Heart right ventricle (tissue), 16 donors: ENCODE measurements around the gene EYA4. TPM values are rescaled to one million over a fixed set of nuclear protein-coding genes. Genes with fewer than 3 reads are reported as not detected.

Experiments used
- ATAC-seq, 8 donors: fragments of 200-7000 bp; cut with Tn5 transposase; one replicate each; pipeline ENCODE4 v1.9.1; 2020; ENCODE audit warnings: mild to moderate bottlenecking in 8 of 8, moderate library complexity in 8 of 8, moderate number of reproducible peaks in 1 of 8
- DNase-seq, 2 donors: peaks; one replicate each; pipeline ENCODE4 v3.0.0-alpha.2; 2020
- H3K27ac ChIP-seq, 10 donors: fragments of 200-600 bp; sonication (generic) in 2 of 10; one replicate each; pipeline versions ENCODE4 v1.5.0 to v1.8.0; 2020 to 2022; ENCODE audit warnings: mild to moderate bottlenecking in 3 of 10
- H3K27me3 ChIP-seq, 7 donors: fragments of 200-600 bp; one replicate each; pipeline ENCODE4 v1.8.0; 2021 to 2022; ENCODE audit warnings: mild to moderate bottlenecking in 2 of 7
- H3K36me3 ChIP-seq, 9 donors: fragments of 200-600 bp; sonication (generic) in 1 of 9; one replicate each; pipeline versions ENCODE4 v1.5.0 to v1.8.0; 2020 to 2022; ENCODE audit warnings: mild to moderate bottlenecking in 2 of 9
- H3K4me1 ChIP-seq, 9 donors: fragments of 200-600 bp; sonication (generic) in 1 of 9; one replicate each; pipeline versions ENCODE4 v1.5.0 to v1.8.0; 2020 to 2022; ENCODE audit warnings: mild to moderate bottlenecking in 4 of 9
- H3K4me3 ChIP-seq, 10 donors: fragments of 200-600 bp; sonication (generic) in 2 of 10; one replicate each; pipeline versions ENCODE4 v1.5.0 to v1.8.0; 2020 to 2022; ENCODE audit warnings: mild to moderate bottlenecking in 7 of 10, moderate library complexity in 2 of 10
- H3K9me3 ChIP-seq, 11 donors: fragments of 200-600 bp in 10 of 11; sonication (generic) in 2 of 11; one replicate each; pipeline versions ENCODE4 v1.5.0 to v1.8.0; 2013 to 2022; ENCODE audit warnings: mild to moderate bottlenecking in 2 of 11, control low read depth in 1 of 11, moderate library complexity in 1 of 11
- WGBS, 2 donors: extraction: QIAGEN DNeasy Blood & Tissue Kit; methylation state at CpG; one replicate each; pipeline ENCODE4 v1.1.7; 2013; ENCODE audit warnings: inconsistent platforms in 1 of 2; 5-methylcytosine and 5-hydroxymethylcytosine counted together
- intact Hi-C, 10 donors: fragments of 100-400 bp; cut with DNase I; formaldehyde crosslinking; loops; one replicate each; pipeline versions ENCODE4 v1.11.1 to v1.14.2; 2022
- polyA plus RNA-seq, 2 donors: library from polyadenylated mRNA; stranded (reverse); fragments of 200-250 nt; gene quantifications; one replicate each; pipeline ENCODE4 v1.2.3, GENCODE V29; 2013
- total RNA-seq, 10 donors: library from RNA; stranded (reverse); fragmentation: NEBNext Ultra II Directional in 3 of 10; extraction: Animal tissue kit (Norgen Biotek cat#: 25700) in 3 of 10; gene quantifications; one replicate each; pipeline versions ENCODE4 v1.2.1 to v1.2.4, GENCODE V29; 2021 to 2023
- TF ChIP-seq, protein P1 (sequence below), 9 donors: fragments of 200-600 bp; sonication (generic) in 2 of 9; IDR thresholded peaks; one replicate each; pipeline versions ENCODE4 v1.5.0 to v1.8.0; 2021 to 2022; ENCODE audit warnings: antibody characterized with exemption in 9 of 9, mild to moderate bottlenecking in 5 of 9, moderate library complexity in 1 of 9
- donor health status: Arrhythmogenic right ventricular cardiomyopathy.
- donor health status: ischemic (EF 13 %, LVEDD 7.1; RV severe dilation, severe dysfunction).
- donor health status: healthy with polysubstance abuse.
- donor health status: DM: no; HTN: yes; CAD: no.
- donor health status: DM: no; HTN: no; CAD: no.
- donor health status: ischemic (EF 25% LVEDD 6.9; RV normal size, moderate dysfunction).
- donor health status: ischemic (EF 25% LVEDD 5.7; RV mildly dilated, moderate dysfunction).
- donor health status: healthy.
- donor health status: DM: yes; HTN: yes; CAD: no.
- donor health status: Ischemic cardiomyopathy.
- donor health status: ischemic (EF 35%, LVEDD 5.7; RV mildly dilated, moderate dysfunction).
- donor health status: nonischemic (EF 11% LVEDD 7.7; RV severe dilation, severe dysfunction).
- donor health status: DM: yes; HTN: yes; CAD: no.
- donor health status: PGD.
- donor health status: ischemic (EF 29% LVEDD 5.4; RV normal size, mild dysfunction).
- donor health status: nonischemic (EF 23%, LVEDD 6.1; RV moderate dilation, normal function).

Gene EYA4
- total and polyA plus RNA-seq, 12 donors: 1.6 to 30.2 (median 17.9) TPM

DNA sequence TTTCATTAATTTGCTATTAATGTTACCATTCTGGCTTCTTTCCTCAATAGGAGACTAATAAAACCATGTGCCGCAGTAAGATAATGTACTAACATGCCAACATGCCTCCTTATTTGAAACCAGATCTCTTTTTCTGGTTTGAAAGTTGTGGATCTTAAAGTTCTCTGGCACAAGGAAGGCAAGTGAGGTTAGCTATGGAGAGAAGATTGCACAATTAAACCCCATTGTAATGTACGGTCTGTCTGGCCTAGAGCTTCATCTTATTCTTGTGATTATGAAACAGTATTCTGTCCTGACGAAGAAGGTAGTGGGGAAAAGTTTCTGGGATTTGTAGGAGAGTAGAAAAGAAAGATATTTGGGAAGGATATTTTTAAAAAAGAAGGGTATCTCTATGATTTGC, 68.4 kb downstream of the EYA4 start:
- Histone ChIP-seq H3K27me3 (no peaks in the 10 kb centered on the region), H3K27ac (no peak overlapping the region), H3K4me1 (no peaks in the 10 kb centered on the region), H3K4me3 (no peak overlapping the region), H3K9me3 (no peaks in the 10 kb centered on the region), H3K36me3 (no peaks in the 10 kb centered on the region)
- ATAC-seq: no peak
- WGBS, 2 donors: 77 to 89% methylated on average over 3 of the region's 3 CpGs
- TF ChIP-seq, protein P1, sequence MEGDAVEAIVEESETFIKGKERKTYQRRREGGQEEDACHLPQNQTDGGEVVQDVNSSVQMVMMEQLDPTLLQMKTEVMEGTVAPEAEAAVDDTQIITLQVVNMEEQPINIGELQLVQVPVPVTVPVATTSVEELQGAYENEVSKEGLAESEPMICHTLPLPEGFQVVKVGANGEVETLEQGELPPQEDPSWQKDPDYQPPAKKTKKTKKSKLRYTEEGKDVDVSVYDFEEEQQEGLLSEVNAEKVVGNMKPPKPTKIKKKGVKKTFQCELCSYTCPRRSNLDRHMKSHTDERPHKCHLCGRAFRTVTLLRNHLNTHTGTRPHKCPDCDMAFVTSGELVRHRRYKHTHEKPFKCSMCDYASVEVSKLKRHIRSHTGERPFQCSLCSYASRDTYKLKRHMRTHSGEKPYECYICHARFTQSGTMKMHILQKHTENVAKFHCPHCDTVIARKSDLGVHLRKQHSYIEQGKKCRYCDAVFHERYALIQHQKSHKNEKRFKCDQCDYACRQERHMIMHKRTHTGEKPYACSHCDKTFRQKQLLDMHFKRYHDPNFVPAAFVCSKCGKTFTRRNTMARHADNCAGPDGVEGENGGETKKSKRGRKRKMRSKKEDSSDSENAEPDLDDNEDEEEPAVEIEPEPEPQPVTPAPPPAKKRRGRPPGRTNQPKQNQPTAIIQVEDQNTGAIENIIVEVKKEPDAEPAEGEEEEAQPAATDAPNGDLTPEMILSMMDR (IDR thresholded peaks at IDR 0.05): no peak
- intact Hi-C loops: no loop called here
- no peak for DNase-seq

DNA sequence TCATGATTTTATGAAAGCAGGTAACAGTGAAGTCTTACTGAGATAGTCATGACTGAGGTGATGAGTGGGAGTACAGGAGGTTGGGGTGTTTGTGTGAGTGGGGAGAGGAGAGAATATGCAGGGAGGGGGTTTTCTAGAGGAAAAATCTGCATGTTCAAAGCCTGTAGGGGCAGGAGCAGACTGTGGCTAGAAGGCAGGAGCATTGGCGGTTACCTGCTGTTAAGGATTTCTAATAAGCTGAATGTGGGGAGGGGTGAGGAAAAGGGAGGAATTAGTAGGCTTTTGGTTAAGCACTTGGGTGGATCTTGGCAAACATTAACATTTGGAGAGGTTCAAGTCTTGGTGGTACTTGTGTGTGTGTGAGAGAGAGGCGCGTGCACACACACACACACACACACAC, 70.8 kb downstream of the EYA4 start:
- DNase-seq (no peak), ATAC-seq (no peak)
- Histone ChIP-seq H3K9me3 (no peaks in the 10 kb centered on the region), H3K4me1 (no peaks in the 10 kb centered on the region), H3K36me3 (no peaks in the 10 kb centered on the region), H3K27me3 (no peaks in the 10 kb centered on the region), H3K4me3 (no peak overlapping the region), H3K27ac (no peak overlapping the region)
- TF ChIP-seq, protein P1 (IDR thresholded peaks at IDR 0.05): no peak
- intact Hi-C loops: loop anchor here in 1 of 10 donors (5.0 kb wide), 1 partner anchor 1865 kb away; no protein-coding TSS in a partner anchor
- 62 to 79% methylated on average over 3 of the region's 3 CpGs for WGBS, 2 donors

DNA sequence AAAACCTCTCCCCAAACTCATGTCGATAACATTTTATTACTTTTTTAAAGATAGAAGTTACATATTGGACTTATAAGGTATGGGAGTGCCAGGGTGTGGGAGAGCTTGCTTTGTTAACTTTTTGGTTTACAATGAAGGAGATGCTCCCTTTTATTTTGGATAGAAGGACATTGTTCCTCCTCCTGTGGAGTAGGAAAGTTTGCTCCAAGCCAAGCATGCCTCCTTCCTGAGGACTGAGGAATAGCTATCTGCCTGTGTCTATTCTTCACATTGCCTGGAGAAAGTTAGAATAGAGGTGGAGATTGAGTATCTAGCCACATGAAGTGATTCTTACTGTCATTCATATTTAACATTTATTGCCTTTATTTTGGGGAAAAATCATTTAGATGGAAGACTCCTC, 71.9 kb downstream of the EYA4 start:
- Histone ChIP-seq H3K4me1 (no peaks in the 10 kb centered on the region), H3K36me3 (no peaks in the 10 kb centered on the region)

DNA sequence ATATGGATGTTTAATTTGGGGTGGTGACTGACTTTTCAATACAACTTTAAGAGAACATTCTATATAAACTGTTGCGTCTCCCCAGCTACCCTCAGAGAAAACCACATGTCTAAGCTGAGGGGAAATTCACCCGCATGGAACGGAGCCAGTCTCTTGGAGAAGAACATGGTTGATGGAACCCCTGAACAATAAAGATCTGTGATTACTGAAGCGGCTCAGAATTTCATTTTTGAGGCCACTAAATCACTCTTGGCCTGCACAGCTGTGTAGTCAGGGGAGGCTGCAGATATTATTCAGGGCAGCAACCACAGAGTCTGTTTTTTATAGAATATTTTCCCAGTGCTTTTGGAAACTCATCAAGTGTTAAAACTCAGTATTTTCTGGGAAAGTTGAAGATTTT, 73.8 kb downstream of the EYA4 start:
- Histone ChIP-seq H3K9me3 (no peaks in the 10 kb centered on the region), H3K36me3 (no peaks in the 10 kb centered on the region), H3K27me3 (no peaks in the 10 kb centered on the region), H3K4me1 (peaks cover 0 to 8% (median 0%) of the 10 kb centered on the region in 9 donors), H3K4me3 (no peak overlapping the region), H3K27ac (no peak overlapping the region)
- DNase-seq (no peak), ATAC-seq (no peak)
- 91 to 96% methylated on average over 4 of the region's 4 CpGs for WGBS, 2 donors
- TF ChIP-seq, protein P1 (IDR thresholded peaks at IDR 0.05): no peak
- intact Hi-C loops: loop anchor here in 1 of 10 donors (5.0 kb wide), 1 partner anchor 1862 kb away; no protein-coding TSS in a partner anchor

More for the DNA sequence above, 71.9 kb downstream of the EYA4 start:
- 84 to 91% methylated on average over 1 of the region's 1 CpG for WGBS, 2 donors
- intact Hi-C loops: loop anchor here in 1 of 10 donors (5.0 kb wide), 1 partner anchor 1864 kb away; no protein-coding TSS in a partner anchor
- Histone ChIP-seq H3K27me3 (no peaks in the 10 kb centered on the region), H3K27ac (no peak overlapping the region), H3K4me3 (no peak overlapping the region), H3K9me3 (no peaks in the 10 kb centered on the region)
- TF ChIP-seq, protein P1 (IDR thresholded peaks at IDR 0.05): no peak
- DNase-seq: no peak
- no peak for ATAC-seq
